OCI-LY7 (cell line): ENCODE data around the gene FNBP1. TPM values are rescaled to one million over a fixed set of nuclear protein-coding genes. Genes with fewer than 3 reads are reported as not detected.
"Not testable (repeated sequence)": the region's sequence is repeated elsewhere in the genome, so short reads cannot be mapped to it uniquely, and the experiment has no call there.

Source experiments
- BruUV-seq: library from RNA; stranded (reverse); fragments of 400-500 nt; replicated peaks from 2 replicates; lab custom pipeline; 2021; lab: Mats Ljungman, UMichigan
- CTCF ChIA-PET: fragments of 300-600 bp; sonication (Branson Sonifier 250); formaldehyde crosslinking; loops from one replicate; lab custom pipeline; 2022; ENCODE audit warnings: antibody characterized with exemption; ENCODE audit not compliant: unreplicated experiment; lab: Charles Lee
- POLR2A ChIA-PET: fragments of 300-600 bp; sonication (Branson Sonifier 250); formaldehyde crosslinking; loops from one replicate; lab custom pipeline; 2022; ENCODE audit warnings: antibody characterized with exemption; lab: Charles Lee
- DNase-seq: peaks from one replicate; pipeline ENCODE4 v3.0.0-alpha.2; 2015; ENCODE audit warnings: low spot score
- H2AFZ ChIP-seq: fragments of 200-600 bp; sonication (generic), shearing (Covaris generic); 2 replicates; pipeline ENCODE4 v1.6.1; 2014; ENCODE audit warnings: mild to moderate bottlenecking, antibody characterized with exemption, low read length, moderate library complexity
- H3K27ac ChIP-seq: fragments of 200-600 bp; sonication (generic); 2 replicates; pipeline ENCODE4 v1.5.1; 2014; ENCODE audit warnings: mixed run types, low read depth, mild to moderate bottlenecking, moderate library complexity, low read length, inconsistent platforms; ENCODE audit not compliant: poor library complexity, severe bottlenecking
- H3K36me3 ChIP-seq: fragments of 200-600 bp; sonication (generic); 2 replicates; pipeline ENCODE4 v1.6.1; 2014; ENCODE audit warnings: mild to moderate bottlenecking, antibody characterized with exemption, low read length, moderate library complexity, mixed read lengths; ENCODE audit not compliant: insufficient read depth
- H3K4me1 ChIP-seq: fragments of 200-600 bp; sonication (generic); 2 replicates; pipeline ENCODE4 v1.5.1; 2014; ENCODE audit warnings: mild to moderate bottlenecking, low read length; ENCODE audit not compliant: insufficient read depth, poor library complexity, severe bottlenecking
- H3K4me2 ChIP-seq: fragments of 200-600 bp; sonication (generic); 2 replicates; pipeline ENCODE4 v1.6.1; 2014; ENCODE audit warnings: mild to moderate bottlenecking, low read length
- H3K4me3 ChIP-seq: fragments of 200-600 bp; sonication (generic); 2 replicates; pipeline ENCODE4 v1.5.1; 2014; ENCODE audit warnings: mild to moderate bottlenecking, low read depth, low read length; ENCODE audit not compliant: poor library complexity, severe bottlenecking
- H3K79me2 ChIP-seq: fragments of 200-600 bp; sonication (generic); 2 replicates; pipeline ENCODE4 v1.6.1; 2016; ENCODE audit warnings: low read depth, mild to moderate bottlenecking, low read length, moderate library complexity, mixed read lengths; ENCODE audit not compliant: insufficient read depth
- H3K9me2 ChIP-seq: fragments of 200-600 bp; sonication (generic); 2 replicates; pipeline ENCODE4 v1.6.1; 2016; ENCODE audit warnings: mild to moderate bottlenecking, low read length, mixed read lengths; ENCODE audit not compliant: insufficient read depth
- H3K9me3 ChIP-seq: fragments of 200-600 bp; sonication (generic); 2 replicates; pipeline ENCODE4 v1.6.1; 2014; ENCODE audit warnings: mild to moderate bottlenecking, mixed run types, low read length, mixed read lengths
- H4K20me1 ChIP-seq: fragments of 200-600 bp; sonication (generic); 2 replicates; pipeline ENCODE4 v1.6.1; 2014; ENCODE audit warnings: mild to moderate bottlenecking, antibody characterized with exemption, low read length, moderate library complexity, mixed read lengths; ENCODE audit not compliant: insufficient read depth
- EZH2phosphoT487 ChIP-seq: fragments of 200-600 bp; sonication (generic); IDR thresholded peaks from 2 replicates; pipeline ENCODE4 v1.6.1; 2018; ENCODE audit warnings: low read depth, borderline replicate concordance, mild to moderate bottlenecking, mixed run types, antibody characterized with exemption, low read length, moderate library complexity, mixed read lengths
- intact Hi-C: fragments of 100-400 bp; cut with micrococcal nuclease; formaldehyde crosslinking; loops from one replicate; pipeline ENCODE4 v1.10.0; 2022; ENCODE audit not compliant: unreplicated experiment
- total RNA-seq, 2 experiments: library from RNA; depleted of rRNA in 1 of 2; stranded (reverse); fragments of >200 nt in 1 of 2; shearing (Covaris generic) in 1 of 2; gene quantifications; 2 replicates each; pipeline ENCODE4 v1.2.3, GENCODE V29; 2014 to 2022
- TF ChIP-seq, protein P1 (sequence below): fragments of 200-600 bp; sonication (generic); conservative IDR thresholded peaks from 2 replicates; pipeline ENCODE4 v1.5.1; 2014; ENCODE audit warnings: mild to moderate bottlenecking, antibody characterized with exemption, low read length, moderate library complexity, mixed read lengths

Gene FNBP1
- total RNA-seq, 2 experiments from 2014 or later: 93.3 to 164 TPM

DNA sequence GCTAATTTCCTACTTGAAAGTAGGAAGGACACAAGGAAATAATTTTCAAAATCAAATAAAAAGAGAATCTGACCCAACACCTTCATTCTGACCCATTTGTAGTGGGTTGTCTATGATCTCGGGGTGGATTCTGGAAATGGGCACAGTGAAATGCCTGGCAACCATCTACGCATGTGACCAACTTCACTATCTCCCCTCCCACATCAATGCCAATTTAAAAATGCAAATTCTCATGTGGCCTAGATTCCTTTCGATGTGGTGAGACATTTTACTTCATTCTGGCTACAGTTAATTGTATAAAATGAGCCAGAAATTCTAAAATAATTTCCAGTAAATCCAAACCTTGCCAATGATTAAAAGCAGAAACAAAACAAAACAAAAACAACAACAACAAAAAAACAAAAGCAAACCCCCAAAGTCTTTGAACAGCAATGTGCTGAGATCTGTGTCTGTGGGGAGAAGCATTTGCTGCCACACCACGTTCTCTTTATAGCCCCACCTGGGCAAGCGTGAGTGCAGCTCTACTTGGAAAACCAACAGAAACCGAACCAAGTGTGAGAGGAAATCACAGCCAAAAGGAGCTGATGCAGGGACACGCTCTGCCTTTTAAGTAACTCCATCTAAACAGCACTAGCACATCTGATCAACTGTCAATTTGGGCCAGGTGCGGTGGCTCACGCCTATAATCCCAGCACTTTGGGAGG lies 148.7 kb downstream of the FNBP1 start:
- CTCF ChIA-PET: no interaction called here

DNA sequence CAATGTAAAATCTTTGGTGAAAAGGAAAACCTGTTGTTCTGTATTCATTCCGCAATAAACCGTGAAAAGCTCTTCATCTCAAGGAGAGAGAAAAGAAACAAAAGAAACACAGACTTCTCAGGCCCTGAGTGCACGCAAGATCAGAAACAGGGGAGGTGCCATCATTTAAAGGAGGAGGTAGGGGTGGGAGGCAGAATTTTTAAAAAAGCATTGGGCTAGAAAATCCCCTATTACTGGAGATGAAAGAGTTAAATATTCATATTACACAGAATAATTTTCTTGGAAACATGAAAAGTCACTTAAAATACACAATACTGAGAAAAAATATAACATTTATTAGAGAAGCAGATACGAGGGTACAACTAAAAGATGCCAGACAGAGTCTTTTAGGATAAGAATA lies 151.4 kb downstream of the FNBP1 start:
- Histone ChIP-seq H2AFZ (no peak overlapping the region), H3K4me1 (peaks cover 71% of the 10 kb centered on the region), H3K4me2 (peak overlapping the region; percentile 42), H3K4me3 (no peak overlapping the region), H3K9me3 (peaks cover 4% of the 10 kb centered on the region; the same call in 1 of the 2 replicates), H3K79me2 (peaks cover 9% of the 10 kb centered on the region; the same call in 1 of the 2 replicates), H3K9me2 (no peaks in the 10 kb centered on the region), H4K20me1 (0 out of 2 replicates have a peak, but pooled peaks cover 6% of the 10 kb centered on the region), H3K27ac (peak overlapping the region; percentile 6), H3K36me3 (peaks cover 79% of the 10 kb centered on the region)
- intact Hi-C loops: no loop called here
- ChIA-PET CTCF (no interaction called here), POLR2A (interaction anchor here (0.6 to 1.2 kb wide), 2 partner anchors 72 to 148 kb away, joined by 3 to 5 read pairs; no protein-coding TSS in a partner anchor)
- TF ChIP-seq EZH2phosphoT487: no peak
- TF ChIP-seq, protein P1, sequence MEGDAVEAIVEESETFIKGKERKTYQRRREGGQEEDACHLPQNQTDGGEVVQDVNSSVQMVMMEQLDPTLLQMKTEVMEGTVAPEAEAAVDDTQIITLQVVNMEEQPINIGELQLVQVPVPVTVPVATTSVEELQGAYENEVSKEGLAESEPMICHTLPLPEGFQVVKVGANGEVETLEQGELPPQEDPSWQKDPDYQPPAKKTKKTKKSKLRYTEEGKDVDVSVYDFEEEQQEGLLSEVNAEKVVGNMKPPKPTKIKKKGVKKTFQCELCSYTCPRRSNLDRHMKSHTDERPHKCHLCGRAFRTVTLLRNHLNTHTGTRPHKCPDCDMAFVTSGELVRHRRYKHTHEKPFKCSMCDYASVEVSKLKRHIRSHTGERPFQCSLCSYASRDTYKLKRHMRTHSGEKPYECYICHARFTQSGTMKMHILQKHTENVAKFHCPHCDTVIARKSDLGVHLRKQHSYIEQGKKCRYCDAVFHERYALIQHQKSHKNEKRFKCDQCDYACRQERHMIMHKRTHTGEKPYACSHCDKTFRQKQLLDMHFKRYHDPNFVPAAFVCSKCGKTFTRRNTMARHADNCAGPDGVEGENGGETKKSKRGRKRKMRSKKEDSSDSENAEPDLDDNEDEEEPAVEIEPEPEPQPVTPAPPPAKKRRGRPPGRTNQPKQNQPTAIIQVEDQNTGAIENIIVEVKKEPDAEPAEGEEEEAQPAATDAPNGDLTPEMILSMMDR: no peak
- no peak for DNase-seq
- no TSS peak for BruUV-seq

More for the DNA sequence above, 148.7 kb downstream of the FNBP1 start:
- Histone ChIP-seq H3K4me1 (peaks cover 50% of the 10 kb centered on the region), H3K9me3 (peaks cover 4% of the 10 kb centered on the region; the same call in 1 of the 2 replicates), H3K27ac (peak overlapping the region; percentile 1), H3K36me3 (peaks cover 92% of the 10 kb centered on the region), H3K4me3 (no peak overlapping the region), H3K4me2 (no peak overlapping the region), H4K20me1 (0 out of 2 replicates have a peak, but pooled peaks cover 6% of the 10 kb centered on the region), H2AFZ (no peak overlapping the region), H3K9me2 (no peaks in the 10 kb centered on the region), H3K79me2 (no peaks in the 10 kb centered on the region)
- no TSS peak for BruUV-seq
- intact Hi-C loops: no loop called here
- TF ChIP-seq, protein P1: no peak
- no peak for TF ChIP-seq EZH2phosphoT487
- no peak for DNase-seq
- POLR2A ChIA-PET: interaction anchor here (0.7 kb wide), 1 partner anchor 21 kb away, joined by 3 read pairs; no protein-coding TSS in a partner anchor

DNA sequence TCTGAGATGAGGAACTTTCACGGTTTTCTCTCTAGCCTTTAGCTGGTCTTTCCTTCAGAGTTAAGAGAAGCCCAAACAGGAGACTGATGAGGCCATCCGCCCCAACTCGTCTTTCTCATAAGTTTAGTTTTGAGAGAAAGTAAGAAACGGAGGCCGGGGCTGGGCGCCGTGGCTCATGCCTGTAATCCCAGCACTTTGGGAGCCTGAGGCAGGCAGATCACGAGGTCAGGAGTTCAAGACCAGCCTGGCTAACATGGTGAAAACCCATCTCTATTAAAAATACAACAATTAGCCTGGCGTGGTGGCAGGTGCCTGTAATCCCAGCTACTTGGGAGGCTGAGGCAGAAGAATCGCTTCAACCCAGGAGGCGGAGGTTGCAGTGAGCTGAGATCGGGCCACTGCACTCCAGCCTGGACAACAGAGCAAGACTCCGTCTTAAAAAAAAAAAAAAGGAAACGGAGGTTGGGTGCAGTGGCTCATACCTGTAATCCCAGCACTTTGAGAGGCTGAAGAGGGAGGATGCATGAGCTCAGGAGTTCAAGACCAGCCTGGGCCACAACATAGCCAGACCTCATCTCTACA lies 152.2 kb downstream of the FNBP1 start:
- CTCF ChIA-PET, intact Hi-C loops: not testable (repeated sequence)

More for the DNA sequence above, 152.2 kb downstream of the FNBP1 start:
- BruUV-seq, H3K4me2 ChIP-seq, H3K9me3 ChIP-seq, DNase-seq, H2AFZ ChIP-seq, H3K9me2 ChIP-seq, H3K27ac ChIP-seq, H3K4me3 ChIP-seq, H4K20me1 ChIP-seq: not testable (repeated sequence)
- H3K79me2 ChIP-seq: peaks cover 14% of the 10 kb centered on the region; the same call in 1 of the 2 replicates
- peaks cover 79% of the 10 kb centered on the region for H3K4me1 ChIP-seq
- POLR2A ChIA-PET: interaction anchor here (0.6 to 1.2 kb wide), 2 partner anchors 73 to 149 kb away, joined by 3 to 5 read pairs; no protein-coding TSS in a partner anchor
- peaks cover 71% of the 10 kb centered on the region for H3K36me3 ChIP-seq
